Activated naive CD8-positive, alpha-beta T cell (primary cell): ENCODE results near the gene RNU6-8.

Source experiments
- H3K27ac Mint-ChIP-seq: one replicate; pipeline ENCODE4 v1.8.0; 2021; ENCODE audit warnings: mixed read lengths
- H3K27me3 Mint-ChIP-seq: one replicate; pipeline ENCODE4 v1.8.0; 2021; ENCODE audit warnings: mixed read lengths
- H3K36me3 Mint-ChIP-seq: one replicate; pipeline ENCODE4 v1.8.0; 2021; ENCODE audit warnings: mixed read lengths
- H3K4me1 Mint-ChIP-seq: one replicate; pipeline ENCODE4 v1.8.0; 2021; ENCODE audit warnings: low read depth, mixed read lengths
- H3K4me3 Mint-ChIP-seq: one replicate; pipeline ENCODE4 v1.8.0; 2021; ENCODE audit warnings: mild to moderate bottlenecking, mixed read lengths
- H3K9me3 Mint-ChIP-seq: one replicate; pipeline ENCODE4 v1.8.0; 2021; ENCODE audit warnings: low read depth, mixed read lengths

Gene RNU6-8

GRCh38 chr14:32217301-32217700 is 14.2 kb upstream of the RNU6-8 start:
- Mint-ChIP-seq H3K27ac (no peak overlapping the region), H3K4me1 (peaks cover 3% of the 10 kb centered on the region), H3K36me3 (no peaks in the 10 kb centered on the region), H3K9me3 (no peaks in the 10 kb centered on the region), H3K27me3 (peaks cover 5% of the 10 kb centered on the region), H3K4me3 (no peak overlapping the region)

GRCh38 chr14:32212833-32213232 is 9.8 kb upstream of the RNU6-8 start:
- H3K9me3 Mint-ChIP-seq = no peaks in the 10 kb centered on the region
- H3K4me3 Mint-ChIP-seq = no peak overlapping the region
- no peak overlapping the region for H3K27ac Mint-ChIP-seq
- H3K27me3 Mint-ChIP-seq = peaks cover 4% of the 10 kb centered on the region
- peaks cover 2% of the 10 kb centered on the region for H3K36me3 Mint-ChIP-seq
- peaks cover 3% of the 10 kb centered on the region for H3K4me1 Mint-ChIP-seq

DNA sequence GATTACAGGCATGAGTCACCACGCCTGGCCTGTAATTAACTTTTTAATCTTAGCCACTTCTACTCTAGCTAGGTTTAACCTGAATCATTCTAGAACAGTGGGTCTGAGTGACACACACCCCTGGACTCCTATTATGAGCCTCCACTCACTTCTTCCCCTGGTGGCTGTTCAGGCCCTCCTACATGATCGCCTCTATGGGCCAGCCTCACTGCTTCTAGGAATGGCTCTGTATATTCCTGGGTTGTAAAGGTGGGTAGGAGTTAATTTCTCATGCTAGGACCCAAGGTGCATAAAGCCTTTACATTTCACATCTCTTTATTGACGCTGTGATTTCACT is 8.0 kb upstream of the RNU6-8 start:
- Mint-ChIP-seq H3K4me1 (peaks cover 4% of the 10 kb centered on the region), H3K9me3 (no peaks in the 10 kb centered on the region), H3K27ac (no peak overlapping the region), H3K36me3 (peaks cover 2% of the 10 kb centered on the region), H3K4me3 (no peak overlapping the region), H3K27me3 (peaks cover 4% of the 10 kb centered on the region)

DNA sequence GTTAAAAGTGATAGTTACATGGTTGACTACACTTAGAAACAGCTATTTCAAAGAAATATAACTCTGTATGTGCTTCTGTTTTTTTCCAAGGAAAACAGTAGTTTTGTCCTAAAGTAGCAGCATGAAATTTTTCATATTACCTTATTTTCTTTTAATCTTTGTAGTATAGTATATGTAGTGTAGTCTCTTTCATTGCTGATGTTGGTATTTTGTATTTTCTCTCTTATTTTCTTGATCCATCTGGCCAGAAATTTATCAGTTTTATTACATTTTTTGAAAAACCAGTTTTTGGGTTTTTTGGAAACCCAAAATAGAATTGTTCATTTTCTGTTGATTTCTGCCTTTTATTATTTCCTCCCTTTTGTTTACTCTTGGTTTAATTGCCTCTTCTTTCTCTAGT is 6.4 kb upstream of the RNU6-8 start:
- no peak overlapping the region for H3K27ac Mint-ChIP-seq
- peaks cover 4% of the 10 kb centered on the region for H3K27me3 Mint-ChIP-seq
- H3K9me3 Mint-ChIP-seq = no peaks in the 10 kb centered on the region
- H3K4me3 Mint-ChIP-seq = no peak overlapping the region
- peaks cover 9% of the 10 kb centered on the region for H3K4me1 Mint-ChIP-seq
- peaks cover 2% of the 10 kb centered on the region for H3K36me3 Mint-ChIP-seq

DNA sequence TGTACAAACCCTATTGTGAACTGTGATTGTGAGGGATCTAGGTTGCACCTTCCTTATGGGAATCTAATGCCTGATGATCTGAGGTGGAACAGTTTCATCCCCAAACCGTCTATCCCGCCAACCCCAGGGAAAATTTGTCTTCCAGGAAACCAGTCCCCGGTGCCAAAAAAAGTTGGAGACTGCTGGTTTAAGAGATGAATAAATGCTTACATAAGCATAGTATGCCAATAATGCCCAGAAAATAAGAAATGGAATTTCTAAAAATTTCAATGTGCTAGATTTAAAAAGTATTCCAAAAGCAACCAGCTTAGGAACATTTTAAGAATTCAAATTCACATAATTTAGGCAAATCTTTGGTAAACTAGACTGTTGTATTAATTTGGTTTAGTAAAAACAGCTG is 5.4 kb upstream of the RNU6-8 start:
- Mint-ChIP-seq H3K27ac (no peak overlapping the region), H3K4me3 (no peak overlapping the region), H3K27me3 (peaks cover 4% of the 10 kb centered on the region), H3K36me3 (peaks cover 2% of the 10 kb centered on the region), H3K4me1 (peaks cover 17% of the 10 kb centered on the region), H3K9me3 (no peaks in the 10 kb centered on the region)

DNA sequence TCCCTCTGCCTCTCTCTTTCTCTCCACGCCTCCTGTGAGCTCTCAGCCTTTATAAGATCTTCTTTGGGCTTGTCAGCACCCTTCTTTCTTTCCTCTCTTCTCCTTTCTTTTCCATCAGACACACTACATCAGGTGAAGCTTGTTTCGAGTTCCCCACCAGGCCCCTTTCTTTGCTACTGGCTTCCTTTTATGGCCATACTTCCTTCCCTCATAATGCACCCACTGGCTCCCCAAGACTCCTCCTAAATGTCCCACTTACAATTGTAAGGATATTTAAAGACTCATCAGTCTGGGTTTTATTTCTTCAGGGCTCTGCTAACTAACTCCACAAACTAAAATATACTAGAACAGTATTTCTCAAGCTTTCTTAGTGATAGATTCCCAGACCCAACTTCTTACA is 3.5 kb upstream of the RNU6-8 start:
- no peaks in the 10 kb centered on the region for H3K9me3 Mint-ChIP-seq
- no peak overlapping the region for H3K4me3 Mint-ChIP-seq
- no peak overlapping the region for H3K27ac Mint-ChIP-seq
- H3K36me3 Mint-ChIP-seq = peaks cover 2% of the 10 kb centered on the region
- H3K4me1 Mint-ChIP-seq = peaks cover 32% of the 10 kb centered on the region
- H3K27me3 Mint-ChIP-seq = peaks cover 3% of the 10 kb centered on the region

GRCh38 chr14:32205984-32206383 is 2.9 kb upstream of the RNU6-8 start:
- peaks cover 2% of the 10 kb centered on the region for H3K36me3 Mint-ChIP-seq
- no peaks in the 10 kb centered on the region for H3K9me3 Mint-ChIP-seq
- no peak overlapping the region for H3K4me3 Mint-ChIP-seq
- no peak overlapping the region for H3K27ac Mint-ChIP-seq
- H3K27me3 Mint-ChIP-seq = peaks cover 3% of the 10 kb centered on the region
- H3K4me1 Mint-ChIP-seq = peaks cover 33% of the 10 kb centered on the region

GRCh38 chr14:32205554-32205953 is 2.5 kb upstream of the RNU6-8 start:
- no peak overlapping the region for H3K4me3 Mint-ChIP-seq
- H3K27me3 Mint-ChIP-seq = peaks cover 3% of the 10 kb centered on the region
- peaks cover 37% of the 10 kb centered on the region for H3K4me1 Mint-ChIP-seq
- peaks cover 2% of the 10 kb centered on the region for H3K36me3 Mint-ChIP-seq
- H3K27ac Mint-ChIP-seq = no peak overlapping the region
- no peaks in the 10 kb centered on the region for H3K9me3 Mint-ChIP-seq

- no peaks in the 10 kb centered on the region for H3K9me3 Mint-ChIP-seq
- no peaks in the 10 kb centered on the region for H3K27me3 Mint-ChIP-seq
- H3K4me1 Mint-ChIP-seq = peaks cover 42% of the 10 kb centered on the region
- H3K27ac Mint-ChIP-seq = peak overlapping the region; percentile 99
- H3K4me3 Mint-ChIP-seq = peak overlapping the region; percentile 92
- H3K36me3 Mint-ChIP-seq = no peaks in the 10 kb centered on the region
Observed at GRCh38 chr14:32203928-32204357, 874 bp upstream of the RNU6-8 start.

DNA sequence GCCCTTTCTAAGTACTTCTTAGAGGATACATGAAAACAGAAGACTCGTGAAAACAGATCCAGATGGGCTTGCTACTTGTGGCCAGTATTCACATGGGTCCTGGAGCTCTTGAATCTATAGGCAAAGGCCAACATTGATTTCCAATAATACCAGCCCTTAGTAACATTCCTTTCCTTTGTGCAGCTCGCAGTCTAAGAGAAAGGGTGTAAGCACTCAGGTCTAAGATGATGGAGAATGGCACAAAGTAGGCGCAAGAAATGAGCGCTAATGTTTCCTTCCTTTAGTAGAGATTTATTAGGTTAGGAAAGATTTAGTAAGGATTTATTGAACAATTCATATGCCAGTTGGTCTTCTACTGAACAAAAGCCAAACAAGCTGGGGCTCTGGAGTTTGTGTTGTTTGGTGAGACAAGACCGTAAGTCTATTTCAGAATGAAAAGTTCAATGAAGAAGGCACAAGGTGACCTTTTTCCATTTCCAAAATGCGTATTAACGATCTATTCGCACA is 525 bp downstream of the RNU6-8 start:
- Mint-ChIP-seq H3K27me3 (no peaks in the 10 kb centered on the region), H3K4me1 (peaks cover 43% of the 10 kb centered on the region), H3K36me3 (no peaks in the 10 kb centered on the region), H3K27ac (peak overlapping the region; percentile 99), H3K4me3 (peak overlapping the region; percentile 92), H3K9me3 (no peaks in the 10 kb centered on the region)

GRCh38 chr14:32201816-32202490 is 1.1 kb downstream of the RNU6-8 start, which contains the start of gene RNU6-7:
Gene RNU6-7 (plus strand): TSS chr14:32202045.
- peak within 1 kb of the TSS; percentile 92 for H3K4me3 Mint-ChIP-seq

DNA sequence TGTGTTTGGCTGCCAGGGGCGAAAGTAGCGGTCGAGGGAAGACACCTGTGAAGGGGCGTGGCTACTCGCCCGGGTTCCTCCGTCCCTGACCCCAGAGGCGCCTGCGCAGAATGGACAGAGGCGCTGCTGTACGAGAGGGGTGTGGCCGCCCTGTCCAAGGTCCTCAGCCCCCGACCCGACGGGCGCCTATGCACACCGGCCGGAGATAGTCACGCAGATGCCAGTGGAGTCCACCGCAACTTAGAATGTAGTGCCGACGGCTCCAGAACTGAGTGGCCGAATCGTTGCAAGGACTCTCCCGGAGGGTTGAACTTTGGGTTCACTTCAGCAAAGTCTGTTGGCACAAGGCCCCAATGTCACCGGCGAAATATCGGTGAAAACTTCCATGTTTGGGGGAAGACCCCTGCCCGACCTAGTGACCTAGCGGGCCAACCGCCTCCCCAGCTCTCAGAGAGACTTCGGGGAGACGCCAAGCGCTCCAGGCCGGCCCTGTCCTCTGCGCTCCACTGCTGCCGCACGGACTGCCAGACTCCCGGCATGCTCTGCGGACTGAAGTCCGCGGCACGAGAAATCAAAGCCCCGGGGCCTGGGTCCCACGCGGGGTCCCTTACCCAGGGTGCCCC is 1.8 kb downstream of the RNU6-8 start:
- H3K9me3 Mint-ChIP-seq = no peaks in the 10 kb centered on the region
- H3K27me3 Mint-ChIP-seq = no peaks in the 10 kb centered on the region
- peaks cover 41% of the 10 kb centered on the region for H3K4me1 Mint-ChIP-seq
- H3K27ac Mint-ChIP-seq = peak overlapping the region; percentile 99
- peak overlapping the region; percentile 92 for H3K4me3 Mint-ChIP-seq
- no peaks in the 10 kb centered on the region for H3K36me3 Mint-ChIP-seq

More at GRCh38 chr14:32201816-32202490, 1.1 kb downstream of the RNU6-8 start, which contains the start of gene RNU6-7:
- no peaks in the 10 kb centered on the region for H3K9me3 Mint-ChIP-seq
- H3K4me1 Mint-ChIP-seq = peaks cover 45% of the 10 kb centered on the region
- H3K27ac Mint-ChIP-seq = peak within 1 kb of the TSS; percentile 99
- H3K27me3 Mint-ChIP-seq = no peaks in the 10 kb centered on the region
- H3K36me3 Mint-ChIP-seq = no peaks in the 10 kb centered on the region

DNA sequence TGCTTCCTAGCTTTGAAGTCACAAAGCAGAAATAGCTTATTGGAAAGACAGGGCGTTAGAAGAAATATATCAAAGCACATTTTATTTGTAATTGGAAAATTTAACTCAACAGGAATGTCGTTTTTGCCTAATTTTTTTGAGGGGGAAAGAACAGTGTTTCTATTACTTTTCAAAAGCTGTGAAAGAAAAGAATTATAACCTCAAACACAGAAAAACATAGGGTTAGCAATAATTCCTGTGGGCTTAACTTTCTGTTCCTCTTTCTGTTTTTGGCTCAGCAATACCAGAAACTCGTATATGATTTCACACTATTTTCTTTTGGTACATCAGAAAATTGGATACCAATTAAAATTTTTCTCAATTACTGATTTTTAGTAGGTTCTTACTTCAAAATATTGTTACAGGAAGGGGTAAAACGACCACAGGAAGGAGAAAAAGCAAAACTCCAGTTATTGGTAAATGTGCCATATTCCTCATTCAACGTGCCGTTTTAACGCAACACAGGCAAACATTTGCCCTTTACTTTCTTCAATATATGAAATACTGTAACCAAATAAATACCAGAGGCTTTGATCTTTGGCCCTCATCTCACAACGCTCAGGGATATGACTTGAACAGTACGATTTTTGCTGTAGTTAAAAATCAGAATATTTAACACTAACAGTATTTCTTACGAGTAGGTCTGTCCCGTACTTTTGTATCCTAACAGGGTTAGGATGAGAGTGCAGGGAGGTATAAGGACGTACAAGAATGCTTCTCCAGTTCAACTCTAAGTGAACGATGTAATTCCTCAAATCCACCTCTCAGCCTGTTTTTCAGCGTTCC is 2.5 kb downstream of the RNU6-8 start:
- peak overlapping the region; percentile 92 for H3K4me3 Mint-ChIP-seq
- H3K27ac Mint-ChIP-seq = peak overlapping the region; percentile 99
- peaks cover 38% of the 10 kb centered on the region for H3K4me1 Mint-ChIP-seq
- peaks cover 4% of the 10 kb centered on the region for H3K27me3 Mint-ChIP-seq
- H3K36me3 Mint-ChIP-seq = no peaks in the 10 kb centered on the region
- no peaks in the 10 kb centered on the region for H3K9me3 Mint-ChIP-seq

DNA sequence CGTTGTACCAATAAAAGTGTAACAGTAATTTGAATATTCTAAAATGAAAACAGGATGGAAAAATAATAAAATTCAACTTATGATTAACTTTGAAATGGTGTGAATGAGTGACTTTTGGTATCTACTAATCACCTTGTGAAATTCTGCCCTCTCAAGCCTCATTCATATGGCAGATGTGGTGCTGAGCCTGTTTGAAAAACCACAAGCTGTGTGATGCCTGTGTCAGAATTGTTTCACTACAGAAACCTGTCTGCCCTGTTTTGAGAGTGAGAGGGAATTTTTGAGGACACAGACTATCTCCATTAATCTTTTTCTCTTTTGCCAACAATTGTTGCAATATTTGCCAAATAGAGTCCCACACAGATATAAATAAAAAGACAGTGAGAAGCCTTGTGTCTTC is 5.2 kb downstream of the RNU6-8 start:
- peaks cover 4% of the 10 kb centered on the region for H3K27me3 Mint-ChIP-seq
- H3K27ac Mint-ChIP-seq = no peak overlapping the region
- H3K9me3 Mint-ChIP-seq = no peaks in the 10 kb centered on the region
- H3K4me3 Mint-ChIP-seq = no peak overlapping the region
- peaks cover 26% of the 10 kb centered on the region for H3K4me1 Mint-ChIP-seq
- no peaks in the 10 kb centered on the region for H3K36me3 Mint-ChIP-seq

GRCh38 chr14:32195636-32196035 is 7.4 kb downstream of the RNU6-8 start:
- Mint-ChIP-seq H3K4me1 (peaks cover 9% of the 10 kb centered on the region), H3K9me3 (no peaks in the 10 kb centered on the region), H3K36me3 (no peaks in the 10 kb centered on the region), H3K27ac (no peak overlapping the region), H3K4me3 (no peak overlapping the region), H3K27me3 (peaks cover 7% of the 10 kb centered on the region)
